ENCODE results near the gene CRYBG3.

- no peak for TF ChIP-seq POLR2A (IDR thresholded peaks at IDR 0.05)
- TF ChIP-seq POLR2AphosphoS5 (IDR thresholded peaks at IDR 0.05): no peak
- TF ChIP-seq CTCF (IDR thresholded peaks at IDR 0.05): no peak
- no peak for TF ChIP-seq EP300 (IDR thresholded peaks at IDR 0.05)
These were observed 131.1 kb downstream of the CRYBG3 start for GRCh38 chr3:97952872-97953271.

All from stomach (tissue), 4 donors.